ENCODE data around the gene RGS9BP.

Gene RGS9BP

GRCh38 chr19:32646556-32646955, 29.1 kb upstream of the RGS9BP start:
- Histone ChIP-seq H3K4me3 (ENCODE audit: low read length in 2 of 2) (no peak overlapping the region), H2BK120ac (ENCODE audit: low read depth, low read length) (no peak overlapping the region), H3K23ac (ENCODE audit: low read depth, low read length, poor library complexity) (no peak overlapping the region), H3K4me2 (ENCODE audit: insufficient read depth, low read length, poor library complexity, severe bottlenecking) (no peak overlapping the region), H4K8ac (ENCODE audit: low read depth, low read length) (no peak overlapping the region), H2AK5ac (ENCODE audit: low read depth, low read length) (no peak overlapping the region), H3K18ac (ENCODE audit: low read length) (no peak overlapping the region), H2BK15ac (ENCODE audit: low read length) (no peak overlapping the region), H2BK5ac (ENCODE audit: low read length) (no peak overlapping the region), H3K4ac (ENCODE audit: low read length) (no peak overlapping the region), H3K79me1 (ENCODE audit: low read depth, low read length) (no peaks in the 10 kb centered on the region), H3K27me3 (ENCODE audit: control insufficient read depth in 3 of 3, insufficient read depth in 3 of 3, low read depth in 1 of 3, low read length in 3 of 3) (no peaks in the 10 kb centered on the region), H4K91ac (ENCODE audit: low read depth, low read length, poor library complexity) (no peak overlapping the region), H3K9me3 (replicated peaks in 1 of 2; ENCODE audit: control insufficient read depth in 2 of 2, insufficient read depth in 1 of 2, low read depth in 1 of 2, low read length in 2 of 2) (no peaks in the 10 kb centered on the region), H2BK12ac (ENCODE audit: low read length) (no peak overlapping the region), H3K36me3 (replicated peaks in 1 of 2; ENCODE audit: control insufficient read depth in 2 of 2, insufficient read depth in 2 of 2, low read length in 2 of 2) (peaks cover 30 to 53% of the 10 kb centered on the region in 2 donors), H2AFZ (ENCODE audit: low read length) (no peak overlapping the region), H3K27ac (replicated peaks; ENCODE audit: low read length) (no peak overlapping the region), H3K4me1 (ENCODE audit: control insufficient read depth in 2 of 2, insufficient read depth in 1 of 2, low read depth in 1 of 2, low read length in 2 of 2) (peaks cover under 1% of the 10 kb centered on the region in 2 donors), H3K14ac (ENCODE audit: low read length) (no peak overlapping the region), H3K9ac (ENCODE audit: low read depth, low read length, poor library complexity) (no peak overlapping the region)
- DNase-seq (ENCODE audit: low spot score) = no peak
- no CpG with 5 or more reads among the region's 6 CpGs for WGBS, 2 donors (ENCODE audit: extremely low coverage in 2 of 2, insufficient read length in 2 of 2, insufficient replicate concordance in 1 of 2)

GRCh38 chr19:32647361-32647760, 28.3 kb upstream of the RGS9BP start:
- no peaks in the 10 kb centered on the region for H3K27me3 ChIP-seq (ENCODE audit: control insufficient read depth in 3 of 3, insufficient read depth in 3 of 3, low read depth in 1 of 3, low read length in 3 of 3)
- H3K4me1 ChIP-seq (ENCODE audit: control insufficient read depth in 2 of 2, insufficient read depth in 1 of 2, low read depth in 1 of 2, low read length in 2 of 2) = peaks cover 5% of the 10 kb centered on the region in 2 donors
- H2AK5ac ChIP-seq (ENCODE audit: low read depth, low read length) = no peak overlapping the region
- no peak overlapping the region for H4K8ac ChIP-seq (ENCODE audit: low read depth, low read length)
- H2BK15ac ChIP-seq (ENCODE audit: low read length) = no peak overlapping the region
- no peaks in the 10 kb centered on the region for H3K79me1 ChIP-seq (ENCODE audit: low read depth, low read length)
- H2BK120ac ChIP-seq (ENCODE audit: low read depth, low read length) = no peak overlapping the region
- no peak overlapping the region for H2AFZ ChIP-seq (ENCODE audit: low read length)
- no peak for DNase-seq (ENCODE audit: low spot score)
- H3K4me3 ChIP-seq (ENCODE audit: low read length in 2 of 2) = no peak overlapping the region
- no peak overlapping the region for H3K4ac ChIP-seq (ENCODE audit: low read length)
- no peak overlapping the region for H3K14ac ChIP-seq (ENCODE audit: low read length)
- H3K23ac ChIP-seq (ENCODE audit: low read depth, low read length, poor library complexity) = no peak overlapping the region
- no peak overlapping the region for H2BK12ac ChIP-seq (ENCODE audit: low read length)
- H3K27ac ChIP-seq (replicated peaks; ENCODE audit: low read length) = no peak overlapping the region
- no peak overlapping the region for H3K18ac ChIP-seq (ENCODE audit: low read length)
- H4K91ac ChIP-seq (ENCODE audit: low read depth, low read length, poor library complexity) = no peak overlapping the region
- H3K9ac ChIP-seq (ENCODE audit: low read depth, low read length, poor library complexity) = no peak overlapping the region
- no peak overlapping the region for H3K4me2 ChIP-seq (ENCODE audit: insufficient read depth, low read length, poor library complexity, severe bottlenecking)
- H3K9me3 ChIP-seq (replicated peaks in 1 of 2; ENCODE audit: control insufficient read depth in 2 of 2, insufficient read depth in 1 of 2, low read depth in 1 of 2, low read length in 2 of 2) = no peaks in the 10 kb centered on the region
- H3K36me3 ChIP-seq (replicated peaks in 1 of 2; ENCODE audit: control insufficient read depth in 2 of 2, insufficient read depth in 2 of 2, low read length in 2 of 2) = peaks cover 25 to 46% of the 10 kb centered on the region in 2 donors
- no CpG with 5 or more reads among the region's 8 CpGs for WGBS, 2 donors (ENCODE audit: extremely low coverage in 2 of 2, insufficient read length in 2 of 2, insufficient replicate concordance in 1 of 2)
- H2BK5ac ChIP-seq (ENCODE audit: low read length) = no peak overlapping the region

- Histone ChIP-seq H2BK15ac (ENCODE audit: low read length) (no peak overlapping the region), H3K36me3 (replicated peaks in 1 of 2; ENCODE audit: control insufficient read depth in 2 of 2, insufficient read depth in 2 of 2, low read length in 2 of 2) (peaks cover 16 to 26% of the 10 kb centered on the region in 2 donors), H4K91ac (ENCODE audit: low read depth, low read length, poor library complexity) (no peak overlapping the region), H3K4me3 (ENCODE audit: low read length in 2 of 2) (no peak overlapping the region), H2BK120ac (ENCODE audit: low read depth, low read length) (no peak overlapping the region), H3K27ac (replicated peaks; ENCODE audit: low read length) (no peak overlapping the region), H3K79me1 (ENCODE audit: low read depth, low read length) (no peaks in the 10 kb centered on the region), H2BK5ac (ENCODE audit: low read length) (peak overlapping the region; percentile 4), H3K4me2 (ENCODE audit: insufficient read depth, low read length, poor library complexity, severe bottlenecking) (no peak overlapping the region), H3K4ac (ENCODE audit: low read length) (no peak overlapping the region), H3K27me3 (ENCODE audit: control insufficient read depth in 3 of 3, insufficient read depth in 3 of 3, low read depth in 1 of 3, low read length in 3 of 3) (no peaks in the 10 kb centered on the region), H3K4me1 (ENCODE audit: control insufficient read depth in 2 of 2, insufficient read depth in 1 of 2, low read depth in 1 of 2, low read length in 2 of 2) (peaks cover 5% of the 10 kb centered on the region in 2 donors), H3K14ac (ENCODE audit: low read length) (no peak overlapping the region), H2AFZ (ENCODE audit: low read length) (no peak overlapping the region), H4K8ac (ENCODE audit: low read depth, low read length) (no peak overlapping the region), H3K9me3 (replicated peaks in 1 of 2; ENCODE audit: control insufficient read depth in 2 of 2, insufficient read depth in 1 of 2, low read depth in 1 of 2, low read length in 2 of 2) (no peaks in the 10 kb centered on the region), H3K9ac (ENCODE audit: low read depth, low read length, poor library complexity) (no peak overlapping the region), H2BK12ac (ENCODE audit: low read length) (no peak overlapping the region), H2AK5ac (ENCODE audit: low read depth, low read length) (no peak overlapping the region), H3K23ac (ENCODE audit: low read depth, low read length, poor library complexity) (no peak overlapping the region), H3K18ac (ENCODE audit: low read length) (no peak overlapping the region)
- no peak for DNase-seq (ENCODE audit: low spot score)
- WGBS, 2 donors (ENCODE audit: extremely low coverage in 2 of 2, insufficient read length in 2 of 2, insufficient replicate concordance in 1 of 2) = no CpG with 5 or more reads among the region's 11 CpGs
Observed at GRCh38 chr19:32649751-32650150, 25.9 kb upstream of the RGS9BP start.

GRCh38 chr19:32650671-32651070, 25.0 kb upstream of the RGS9BP start:
- H3K14ac ChIP-seq (ENCODE audit: low read length) = no peak overlapping the region
- no peak overlapping the region for H2BK12ac ChIP-seq (ENCODE audit: low read length)
- H3K4me2 ChIP-seq (ENCODE audit: insufficient read depth, low read length, poor library complexity, severe bottlenecking) = no peak overlapping the region
- peaks cover 16 to 33% of the 10 kb centered on the region in 2 donors for H3K36me3 ChIP-seq (replicated peaks in 1 of 2; ENCODE audit: control insufficient read depth in 2 of 2, insufficient read depth in 2 of 2, low read length in 2 of 2)
- H3K9ac ChIP-seq (ENCODE audit: low read depth, low read length, poor library complexity) = no peak overlapping the region
- H2BK120ac ChIP-seq (ENCODE audit: low read depth, low read length) = no peak overlapping the region
- H4K8ac ChIP-seq (ENCODE audit: low read depth, low read length) = no peak overlapping the region
- no CpG with 5 or more reads among the region's 5 CpGs for WGBS, 2 donors (ENCODE audit: extremely low coverage in 2 of 2, insufficient read length in 2 of 2, insufficient replicate concordance in 1 of 2)
- no peak overlapping the region for H3K4me3 ChIP-seq (ENCODE audit: low read length in 2 of 2)
- DNase-seq (ENCODE audit: low spot score) = no peak
- H3K4ac ChIP-seq (ENCODE audit: low read length) = no peak overlapping the region
- H3K9me3 ChIP-seq (replicated peaks in 1 of 2; ENCODE audit: control insufficient read depth in 2 of 2, insufficient read depth in 1 of 2, low read depth in 1 of 2, low read length in 2 of 2) = no peaks in the 10 kb centered on the region
- H2AFZ ChIP-seq (ENCODE audit: low read length) = no peak overlapping the region
- H2BK15ac ChIP-seq (ENCODE audit: low read length) = no peak overlapping the region
- H2BK5ac ChIP-seq (ENCODE audit: low read length) = no peak overlapping the region
- peaks cover 2% of the 10 kb centered on the region for H3K79me1 ChIP-seq (ENCODE audit: low read depth, low read length)
- H4K91ac ChIP-seq (ENCODE audit: low read depth, low read length, poor library complexity) = no peak overlapping the region
- H3K18ac ChIP-seq (ENCODE audit: low read length) = no peak overlapping the region
- peaks cover 5% of the 10 kb centered on the region in 2 donors for H3K4me1 ChIP-seq (ENCODE audit: control insufficient read depth in 2 of 2, insufficient read depth in 1 of 2, low read depth in 1 of 2, low read length in 2 of 2)
- no peaks in the 10 kb centered on the region for H3K27me3 ChIP-seq (ENCODE audit: control insufficient read depth in 3 of 3, insufficient read depth in 3 of 3, low read depth in 1 of 3, low read length in 3 of 3)
- no peak overlapping the region for H3K23ac ChIP-seq (ENCODE audit: low read depth, low read length, poor library complexity)
- no peak overlapping the region for H2AK5ac ChIP-seq (ENCODE audit: low read depth, low read length)
- H3K27ac ChIP-seq (replicated peaks; ENCODE audit: low read length) = no peak overlapping the region

All from neuronal stem cell (in vitro differentiated cells).